ENCODE data around the gene NRAP.

NRAP gene

DNA sequence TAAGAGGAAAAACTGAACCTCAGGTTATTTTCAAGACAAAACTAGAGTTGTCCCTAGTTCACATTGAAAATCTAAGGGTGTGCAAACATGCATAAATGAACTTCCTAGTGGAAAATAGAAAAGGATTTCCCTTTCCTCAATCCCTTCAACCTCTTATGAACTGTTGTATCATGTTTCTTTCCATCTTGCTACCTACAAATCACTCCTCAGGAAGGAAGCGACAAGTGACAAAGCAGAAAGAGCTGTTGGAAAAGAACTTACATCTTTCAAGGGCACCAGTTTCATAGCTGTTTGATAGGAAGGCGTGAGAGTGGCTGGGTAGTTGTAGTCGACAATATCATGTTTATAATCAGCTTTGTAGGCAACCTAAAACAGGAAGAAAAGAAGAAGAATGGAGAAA, 23.9 kb downstream of the NRAP start:
- H3K27ac ChIP-seq: no peak overlapping the region
- TF ChIP-seq, protein P1, sequence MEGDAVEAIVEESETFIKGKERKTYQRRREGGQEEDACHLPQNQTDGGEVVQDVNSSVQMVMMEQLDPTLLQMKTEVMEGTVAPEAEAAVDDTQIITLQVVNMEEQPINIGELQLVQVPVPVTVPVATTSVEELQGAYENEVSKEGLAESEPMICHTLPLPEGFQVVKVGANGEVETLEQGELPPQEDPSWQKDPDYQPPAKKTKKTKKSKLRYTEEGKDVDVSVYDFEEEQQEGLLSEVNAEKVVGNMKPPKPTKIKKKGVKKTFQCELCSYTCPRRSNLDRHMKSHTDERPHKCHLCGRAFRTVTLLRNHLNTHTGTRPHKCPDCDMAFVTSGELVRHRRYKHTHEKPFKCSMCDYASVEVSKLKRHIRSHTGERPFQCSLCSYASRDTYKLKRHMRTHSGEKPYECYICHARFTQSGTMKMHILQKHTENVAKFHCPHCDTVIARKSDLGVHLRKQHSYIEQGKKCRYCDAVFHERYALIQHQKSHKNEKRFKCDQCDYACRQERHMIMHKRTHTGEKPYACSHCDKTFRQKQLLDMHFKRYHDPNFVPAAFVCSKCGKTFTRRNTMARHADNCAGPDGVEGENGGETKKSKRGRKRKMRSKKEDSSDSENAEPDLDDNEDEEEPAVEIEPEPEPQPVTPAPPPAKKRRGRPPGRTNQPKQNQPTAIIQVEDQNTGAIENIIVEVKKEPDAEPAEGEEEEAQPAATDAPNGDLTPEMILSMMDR (IDR thresholded peaks at IDR 0.05): no peak
- TF ChIP-seq ZFX (IDR thresholded peaks at IDR 0.05; ENCODE audit: borderline replicate concordance): no peak

DNA sequence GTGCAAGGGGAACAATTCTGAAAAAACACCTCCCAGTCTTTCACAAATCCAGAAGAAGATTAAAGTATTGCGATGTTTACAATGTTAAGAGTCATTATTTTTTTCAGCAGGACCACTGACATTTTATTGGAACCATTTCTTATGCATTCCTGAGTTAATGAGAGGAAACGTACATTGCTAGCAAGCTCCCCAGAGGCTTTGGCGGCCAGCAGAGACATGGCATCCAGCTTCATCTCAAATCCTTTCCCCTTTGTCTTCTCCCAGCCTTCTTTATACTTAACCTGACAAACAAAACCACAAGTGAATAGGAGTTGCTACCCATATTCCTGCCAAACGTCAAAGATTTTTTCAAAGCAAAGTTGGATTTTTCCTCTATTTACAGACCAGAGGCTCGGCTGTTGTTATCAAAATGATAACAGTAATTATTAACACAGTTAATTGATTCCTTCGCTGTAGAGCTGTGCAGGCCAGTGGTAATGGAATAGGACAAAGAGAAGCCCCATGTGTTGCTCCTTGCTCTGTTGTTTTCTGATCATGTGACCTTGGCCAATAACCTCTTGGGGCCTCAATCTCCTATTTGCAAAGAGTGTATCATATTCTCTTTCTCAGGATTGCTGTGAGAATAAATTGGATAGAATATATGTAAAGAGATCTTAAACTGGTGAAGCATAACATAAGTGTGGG, 32.0 kb downstream of the NRAP start:
- no peak overlapping the region for H3K27ac ChIP-seq
- TF ChIP-seq ZFX (IDR thresholded peaks at IDR 0.05; ENCODE audit: borderline replicate concordance): no peak
- TF ChIP-seq, protein P1 (IDR thresholded peaks at IDR 0.05): no peak

DNA sequence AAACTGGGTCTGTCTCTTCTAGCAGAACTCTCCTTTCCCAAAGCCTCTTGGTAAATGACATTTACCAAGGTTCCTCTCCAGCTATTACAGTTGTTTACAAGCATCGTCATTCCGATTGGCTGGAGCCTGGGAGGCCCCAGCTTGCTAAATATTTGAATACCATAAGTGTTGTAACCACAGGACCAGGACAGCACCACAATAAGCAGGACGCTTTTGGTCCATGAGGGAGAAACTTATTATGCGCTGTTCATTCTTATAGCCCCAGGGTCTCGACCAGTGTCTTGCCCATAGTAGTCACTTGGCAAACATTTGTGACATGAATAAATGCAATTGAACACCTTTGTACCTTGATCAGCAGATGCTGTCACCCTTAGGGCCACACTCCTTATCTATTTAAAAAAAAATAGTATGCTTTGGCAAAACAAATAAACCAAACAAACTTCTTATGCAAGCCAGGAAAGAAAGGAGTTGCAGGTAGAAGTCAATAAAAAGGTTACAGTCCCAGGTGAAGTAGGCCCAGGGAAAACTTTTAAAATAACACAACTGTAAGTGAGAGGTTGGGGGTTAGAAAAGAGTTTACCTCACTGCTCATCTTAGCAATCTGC, 32.8 kb downstream of the NRAP start:
- no peak overlapping the region for H3K27ac ChIP-seq
- TF ChIP-seq ZFX (IDR thresholded peaks at IDR 0.05; ENCODE audit: borderline replicate concordance): no peak
- TF ChIP-seq, protein P1 (IDR thresholded peaks at IDR 0.05): no peak

DNA sequence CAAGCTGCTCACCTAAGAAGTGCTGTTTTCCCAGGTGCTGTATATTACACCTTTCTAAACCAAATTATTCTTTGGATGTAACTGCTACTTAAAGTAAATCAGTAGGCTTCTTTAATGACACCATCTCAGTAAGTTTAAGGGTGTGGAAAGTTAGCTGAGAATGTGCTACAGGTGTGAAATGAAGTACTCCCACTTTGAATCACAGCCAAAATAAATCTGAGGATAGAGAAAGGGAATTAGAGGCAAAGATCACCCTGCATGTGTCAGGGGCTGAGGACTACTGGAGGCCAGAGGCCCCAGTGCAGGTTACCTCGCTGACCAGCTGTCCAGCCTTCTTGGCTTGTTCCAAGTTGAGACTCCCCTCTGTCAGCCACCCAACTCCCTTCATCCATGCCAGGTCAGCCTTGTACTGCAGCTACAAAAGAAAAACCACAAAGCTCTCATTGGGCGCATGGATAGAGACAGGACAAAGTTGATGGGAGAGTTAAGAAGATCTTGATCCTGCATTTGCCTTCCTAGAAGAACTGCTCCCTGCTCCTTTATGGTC, 35.2 kb downstream of the NRAP start:
- no peak overlapping the region for H3K27ac ChIP-seq
- TF ChIP-seq, protein P1 (IDR thresholded peaks at IDR 0.05): no peak
- TF ChIP-seq ZFX (IDR thresholded peaks at IDR 0.05; ENCODE audit: borderline replicate concordance): no peak

DNA sequence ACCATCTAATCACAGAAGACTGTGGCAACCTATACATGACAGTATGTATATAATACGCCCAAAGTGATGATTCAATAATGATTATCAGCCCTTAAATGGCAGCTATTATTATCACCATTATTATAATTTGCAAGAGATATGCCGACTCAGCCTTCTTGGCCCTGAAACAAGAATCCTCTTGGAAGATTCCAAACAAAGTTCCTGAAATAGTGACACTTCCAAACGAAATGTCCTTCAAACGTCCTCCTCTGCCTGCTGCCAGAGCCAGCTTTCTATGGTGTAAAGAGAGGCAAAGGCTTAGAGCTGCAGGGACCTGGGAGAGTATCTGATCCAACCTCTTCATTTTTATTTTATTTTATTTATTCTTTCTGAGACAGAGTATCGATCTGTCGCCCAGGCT, 36.0 kb downstream of the NRAP start:
- TF ChIP-seq, protein P1 (IDR thresholded peaks at IDR 0.05): no peak
- TF ChIP-seq ZFX (IDR thresholded peaks at IDR 0.05; ENCODE audit: borderline replicate concordance): no peak
- no peak overlapping the region for H3K27ac ChIP-seq

DNA sequence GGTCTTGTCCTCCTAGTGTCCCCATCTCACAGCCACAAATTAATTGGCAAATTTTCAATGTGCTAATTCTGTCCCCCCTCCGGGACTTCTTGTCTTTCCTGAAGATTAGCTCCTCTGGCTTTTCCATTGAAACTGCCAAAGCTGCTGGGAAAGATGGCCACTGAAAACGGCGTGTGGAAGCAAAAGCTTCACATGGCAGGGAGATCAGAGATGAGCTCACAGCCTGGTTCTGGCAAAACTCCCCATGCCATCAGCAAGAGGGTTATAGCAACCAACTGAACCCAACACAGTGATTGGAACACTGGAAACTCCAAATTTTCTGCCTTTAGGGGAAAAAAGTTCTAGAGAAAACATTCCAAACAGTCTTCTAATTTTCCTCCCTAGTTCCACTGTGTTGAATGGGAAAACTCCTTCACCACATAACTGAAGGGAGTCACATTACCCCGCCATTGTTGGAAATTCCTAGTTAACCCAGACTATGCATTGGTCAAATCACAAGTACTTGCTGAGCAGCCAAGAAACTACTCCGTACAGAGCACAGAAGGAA, 37.0 kb downstream of the NRAP start:
- no peak for TF ChIP-seq ZFX (IDR thresholded peaks at IDR 0.05; ENCODE audit: borderline replicate concordance)
- TF ChIP-seq, protein P1 (IDR thresholded peaks at IDR 0.05): no peak
- no peak overlapping the region for H3K27ac ChIP-seq

All from 22Rv1 (cell line).